NCI-H345 treated with DMSO at 0.1 percent for 48 hours (cell line): ENCODE data around the gene PDGFC.

ENCODE experiments used
- DNase-seq: peaks from one replicate; lab custom pipeline; 2025; ENCODE audit not compliant: unreplicated experiment; lab: John Stamatoyannopoulos, UW

The PDGFC gene

DNA sequence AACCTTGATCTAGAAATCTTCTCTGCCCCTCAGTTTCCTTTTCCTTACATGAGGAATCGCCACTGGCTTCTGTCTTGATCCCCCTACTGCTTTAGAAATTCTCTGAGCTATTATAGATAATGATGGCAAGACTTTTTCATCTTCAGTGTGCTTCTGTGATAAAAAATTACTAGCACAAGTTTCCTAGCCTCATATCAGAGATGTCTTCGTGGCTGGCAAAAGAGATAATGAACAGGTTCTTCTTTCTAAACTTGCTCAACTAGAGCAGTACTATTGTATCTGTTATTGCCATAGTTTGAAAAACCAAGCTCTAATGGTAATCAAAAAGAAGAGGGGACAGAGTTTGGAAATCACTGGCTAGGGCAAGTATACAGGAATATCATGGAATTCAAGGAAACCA, 4.1 kb upstream of the PDGFC start:
- no peak for DNase-seq

DNA sequence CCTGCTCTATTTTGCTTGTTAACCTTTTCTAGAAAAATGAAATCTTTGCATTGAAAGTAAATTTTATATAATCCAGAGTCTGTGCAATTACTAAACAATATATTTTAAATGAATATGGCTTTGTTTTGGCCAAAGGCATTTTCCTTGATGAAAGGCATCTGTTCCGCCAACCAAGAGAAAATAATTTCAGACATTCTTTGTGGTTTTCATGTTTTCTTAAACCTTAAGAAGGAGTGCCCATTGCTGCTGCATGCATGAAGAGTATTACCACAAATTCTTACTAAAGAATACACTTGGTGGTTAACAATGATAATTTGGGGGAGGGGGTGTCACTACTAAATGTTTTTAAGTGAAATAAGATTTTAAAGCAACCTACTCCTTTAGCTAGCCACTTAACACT, 2.7 kb upstream of the PDGFC start:
- DNase-seq = no peak

- no peak for DNase-seq
These were observed 898 bp upstream of the PDGFC start for GRCh38 chr4:156972379-156973015.

- DNase-seq = no peak
These were observed 379 bp downstream of the PDGFC start for GRCh38 chr4:156971165-156971675.

- DNase-seq = peak; percentile 10
These were observed 966 bp downstream of the PDGFC start for GRCh38 chr4:156970501-156971164.

DNA sequence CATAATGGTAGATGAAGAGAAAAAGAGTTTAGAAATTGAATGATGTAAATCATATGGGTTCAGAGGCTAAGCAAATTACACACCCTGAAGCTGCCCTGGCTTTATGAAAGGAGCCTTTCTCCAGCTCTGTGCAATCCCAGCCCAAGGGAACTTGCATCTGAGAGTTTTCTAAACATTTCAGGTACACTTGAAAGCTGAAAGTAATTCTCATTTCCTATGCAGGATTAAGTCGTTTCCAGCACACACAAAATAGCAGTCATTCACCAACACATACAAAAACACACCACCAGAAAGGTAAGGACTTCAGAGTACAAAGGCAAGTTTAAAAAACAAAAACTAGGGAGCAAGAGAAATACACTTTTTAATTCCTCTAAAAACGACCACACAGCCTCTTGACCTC, 1.7 kb downstream of the PDGFC start:
- no peak for DNase-seq

DNA sequence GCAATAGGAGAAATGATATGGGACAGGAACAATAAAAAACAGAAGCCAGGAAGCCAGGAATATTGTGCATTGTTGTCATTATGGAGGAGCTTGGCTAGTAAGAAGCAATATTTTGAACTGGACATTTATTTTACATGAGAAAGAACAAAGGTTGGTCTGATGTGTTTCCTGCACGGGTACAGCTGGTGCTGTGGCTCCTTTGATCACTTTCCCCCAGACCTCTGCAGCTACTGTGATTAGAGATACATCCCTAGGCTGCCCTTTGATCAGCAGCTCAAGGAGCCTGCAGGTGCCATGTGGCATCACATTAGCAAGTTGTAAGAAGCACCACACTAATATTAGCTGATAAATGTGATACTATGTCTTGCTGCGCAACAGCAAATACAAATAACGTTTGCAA, 2.5 kb downstream of the PDGFC start:
- DNase-seq = no peak

DNA sequence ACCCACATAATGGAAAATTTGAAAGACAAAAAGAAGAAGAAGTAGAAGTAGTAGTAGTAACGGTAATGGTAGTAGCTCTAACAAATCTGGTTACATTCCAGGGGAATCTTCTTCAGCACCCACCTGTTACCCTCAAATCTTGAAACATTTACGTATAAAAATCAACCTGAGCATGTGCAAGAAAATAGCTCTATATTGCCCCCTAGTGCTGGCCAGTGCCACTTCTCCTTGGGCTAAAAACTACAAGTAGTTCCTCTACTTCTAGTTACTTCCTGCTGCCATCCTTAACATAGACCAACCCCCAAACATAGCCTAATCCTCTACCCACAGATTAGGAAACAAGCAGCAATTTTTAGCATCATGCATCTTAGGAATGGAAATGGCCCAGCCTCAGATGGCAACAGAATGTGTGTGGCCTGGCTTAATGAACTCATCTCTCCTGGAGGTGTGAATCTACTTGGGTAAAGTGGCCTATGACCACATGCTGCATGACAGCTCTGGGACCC, 3.1 kb downstream of the PDGFC start:
- DNase-seq = peak; percentile 3

DNA sequence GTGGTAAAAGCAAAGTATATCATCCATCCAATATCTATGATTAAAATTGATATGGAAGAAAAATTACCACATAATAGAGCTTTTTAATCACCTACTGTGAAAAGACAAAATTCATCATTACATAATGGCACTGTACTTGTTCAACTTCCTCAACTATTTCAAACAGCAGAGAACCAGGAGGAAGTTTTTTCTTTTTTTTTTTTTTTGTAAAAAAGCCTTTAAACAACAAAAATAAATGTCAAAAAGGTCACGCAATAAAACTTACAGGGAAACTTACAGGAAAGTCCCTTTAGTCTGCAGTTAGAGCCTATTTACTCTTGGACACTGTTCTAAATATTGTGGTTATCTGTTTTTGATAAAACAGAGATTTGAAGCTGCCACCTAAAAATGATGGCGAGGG, 4.8 kb downstream of the PDGFC start:
- DNase-seq = no peak

- DNase-seq = no peak
These were observed 8.2 kb downstream of the PDGFC start for GRCh38 chr4:156963419-156963818.

GRCh38 chr4:156962528-156962974, 9.0 kb downstream of the PDGFC start:
- no peak for DNase-seq

DNA sequence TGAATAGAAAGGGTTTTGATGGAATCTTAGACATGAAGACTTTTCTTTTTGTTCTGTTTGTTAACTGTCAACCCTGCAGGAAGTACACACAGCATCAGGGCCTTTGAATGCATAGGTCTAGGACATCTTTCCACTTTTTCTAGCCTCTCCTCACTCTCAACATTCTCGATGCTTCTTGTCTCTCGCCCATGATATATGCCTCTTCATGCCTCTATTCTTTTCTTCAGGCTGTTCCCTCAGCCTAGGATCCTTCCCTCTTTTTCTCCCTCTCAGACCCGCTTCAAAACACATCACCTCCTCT, 9.6 kb downstream of the PDGFC start:
- no peak for DNase-seq

DNA sequence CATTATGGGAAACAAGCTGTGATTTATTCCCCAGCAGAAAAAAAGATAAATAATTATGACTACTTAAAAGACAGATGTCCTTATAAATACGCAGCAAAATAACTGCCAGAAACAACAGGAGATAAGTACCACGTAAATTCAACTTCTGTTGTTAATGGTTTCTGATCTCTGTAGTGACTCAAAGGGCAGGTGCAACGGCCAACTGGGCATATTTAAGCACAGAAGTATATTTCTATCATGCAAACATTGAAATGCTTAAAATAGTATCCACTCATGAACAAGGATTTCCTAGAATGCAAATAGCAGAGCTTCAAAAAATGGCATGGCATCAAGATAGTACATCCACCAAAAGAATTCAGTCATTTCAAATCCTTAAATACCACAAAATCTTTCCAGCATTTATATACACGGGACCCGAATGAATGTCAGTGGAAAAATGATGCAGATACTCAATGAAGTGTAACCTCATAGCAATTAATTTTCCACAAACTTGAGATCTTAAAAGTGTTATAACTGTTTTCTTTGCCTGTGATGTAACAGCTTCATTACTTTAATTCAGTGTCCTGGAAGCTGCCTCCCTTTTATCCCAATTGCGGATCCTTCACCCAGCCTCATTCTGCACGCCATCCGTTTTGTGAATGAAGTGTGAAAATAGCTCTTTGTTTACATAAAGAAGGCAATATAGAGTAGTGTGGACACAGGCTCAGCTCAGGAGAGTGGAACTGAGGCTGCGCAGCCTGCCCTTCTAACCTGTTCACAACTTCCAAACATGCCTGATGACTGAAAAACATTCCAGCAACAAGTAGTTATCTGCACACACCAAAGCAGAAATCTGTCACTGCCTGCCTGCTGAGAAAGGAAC, 10.2 kb downstream of the PDGFC start:
- no peak for DNase-seq

DNA sequence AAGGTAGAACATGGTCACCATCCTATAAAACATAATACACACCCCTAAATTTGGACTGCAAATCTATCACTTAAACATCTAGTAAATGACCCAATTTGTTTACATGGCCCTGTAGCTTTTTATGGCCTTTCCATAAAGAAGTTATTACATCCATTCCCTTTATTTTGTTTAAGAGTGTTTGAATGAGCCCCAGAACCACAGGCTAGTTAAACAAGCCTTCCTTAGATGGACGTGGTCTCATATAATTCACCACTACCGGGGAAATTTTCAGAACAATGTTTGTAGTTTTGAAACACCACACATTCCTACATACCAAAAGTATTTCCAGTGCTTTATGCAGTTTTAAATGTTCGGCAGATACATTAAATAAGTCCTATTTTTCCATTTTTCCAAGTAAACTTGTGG, 12.3 kb downstream of the PDGFC start:
- no peak for DNase-seq

- no peak for DNase-seq
These were observed 13.1 kb downstream of the PDGFC start for GRCh38 chr4:156958276-156959074.

DNA sequence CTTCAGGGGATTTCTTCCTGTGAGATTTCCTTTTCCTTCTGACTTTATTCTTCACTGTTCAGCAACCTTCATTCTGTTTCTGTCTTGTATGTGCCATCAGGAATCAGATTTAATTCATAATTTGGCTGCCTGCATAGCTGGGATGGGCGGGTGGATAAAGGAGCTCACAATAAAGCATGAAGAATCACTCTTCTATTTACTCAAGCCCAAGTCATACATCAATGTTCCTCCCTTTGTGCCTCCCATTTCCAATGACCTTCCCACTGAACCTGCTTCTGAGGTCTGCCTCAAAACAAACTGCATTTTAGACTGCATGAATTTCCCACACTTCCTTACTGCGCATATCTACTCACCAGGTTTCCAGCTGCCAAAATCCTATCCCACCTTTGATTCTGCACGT, 14.0 kb downstream of the PDGFC start:
- DNase-seq = no peak

DNA sequence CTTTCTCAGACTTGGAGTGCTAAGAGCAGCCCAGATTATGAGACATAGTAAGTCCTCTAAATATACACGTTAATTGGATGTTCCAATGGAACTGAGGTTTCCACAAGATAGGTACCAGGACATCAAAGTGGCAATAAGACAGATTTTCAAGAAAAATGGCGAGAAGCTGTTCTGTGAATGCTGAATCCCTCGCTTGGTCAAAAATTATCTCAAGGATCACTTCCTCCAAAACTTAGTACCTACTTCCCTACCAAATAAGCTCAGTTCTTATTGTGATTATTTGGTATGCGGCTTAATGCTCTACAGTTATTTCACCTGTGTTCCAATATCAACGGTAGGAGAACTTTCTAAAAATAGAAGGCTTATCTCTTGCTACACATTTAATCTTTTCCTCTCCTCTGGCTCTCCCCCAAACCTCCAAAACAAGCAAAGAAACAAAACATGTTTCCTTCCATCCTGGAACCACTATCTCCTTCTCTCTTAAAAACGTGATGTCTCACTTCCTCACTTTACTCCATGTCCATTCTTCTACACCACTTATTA, 14.7 kb downstream of the PDGFC start:
- DNase-seq = no peak

- DNase-seq = no peak
These were observed 15.2 kb downstream of the PDGFC start for GRCh38 chr4:156956359-156956758.

DNA sequence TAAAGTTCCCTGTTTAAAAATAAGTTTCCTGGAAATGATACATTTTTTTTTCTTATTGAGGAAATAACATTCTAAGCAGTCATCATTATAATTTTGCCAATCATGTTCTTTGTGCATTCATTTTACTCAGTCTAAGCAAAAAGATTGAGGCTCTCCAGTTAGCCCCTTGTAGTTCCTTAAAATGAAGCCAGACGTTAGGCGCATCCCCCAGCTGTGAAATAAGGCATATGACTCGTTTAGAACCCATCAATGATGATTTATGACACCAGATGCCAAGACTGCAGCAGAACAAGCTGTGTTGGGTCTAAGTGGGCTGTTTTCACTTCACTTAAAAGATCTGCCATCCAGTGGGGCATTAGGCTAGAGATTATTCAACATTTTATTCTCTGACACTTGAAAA, 17.0 kb downstream of the PDGFC start:
- DNase-seq = no peak

- DNase-seq = no peak
These were observed 17.6 kb downstream of the PDGFC start for GRCh38 chr4:156953951-156954350.

DNA sequence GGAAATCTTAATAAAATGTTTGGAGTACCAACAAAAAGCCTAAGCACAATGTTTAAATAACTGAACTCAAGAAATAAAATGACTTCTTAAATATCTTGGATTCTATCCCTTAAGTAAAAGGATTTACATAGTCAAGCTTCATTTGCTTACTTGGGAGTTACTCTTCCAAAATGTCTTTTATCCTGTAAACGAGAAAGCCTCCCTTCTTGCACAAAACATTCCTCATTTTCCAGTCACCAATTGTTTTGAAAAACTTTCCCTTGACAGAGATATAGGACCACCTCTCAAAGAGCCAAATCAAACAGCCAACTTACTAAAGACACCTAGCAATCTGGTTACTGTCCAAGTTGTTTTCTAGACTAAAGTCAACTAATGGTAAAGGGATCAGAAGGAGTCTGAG, 18.6 kb downstream of the PDGFC start:
- DNase-seq = no peak
